IPS-15b (cell line): ENCODE measurements around the gene CAMK2A.

ENCODE experiments used
- H3K27me3 ChIP-seq: one replicate; pipeline ENCODE4 v1.6.1; 2013; ENCODE audit warnings: low read length; ENCODE audit not compliant: control insufficient read depth, insufficient read depth
- H3K36me3 ChIP-seq: one replicate; pipeline ENCODE4 v1.6.1; 2013; ENCODE audit warnings: low read length; ENCODE audit not compliant: control insufficient read depth, insufficient read depth
- H3K4me1 ChIP-seq: one replicate; pipeline ENCODE4 v1.6.1; 2013; ENCODE audit warnings: mild to moderate bottlenecking, low read length; ENCODE audit not compliant: control insufficient read depth, insufficient read depth
- H3K4me3 ChIP-seq: one replicate; pipeline ENCODE4 v1.5.1; 2013; ENCODE audit warnings: low read depth, low read length
- H3K9ac ChIP-seq: one replicate; pipeline ENCODE4 v1.6.1; 2013; ENCODE audit warnings: low read depth, mild to moderate bottlenecking, low read length
- H3K9me3 ChIP-seq: one replicate; pipeline ENCODE4 v1.6.1; 2013; ENCODE audit warnings: mild to moderate bottlenecking, low read length; ENCODE audit not compliant: control insufficient read depth, insufficient read depth

Gene CAMK2A

GRCh38 chr5:150284311-150284710, 5.3 kb downstream of the CAMK2A start:
- H3K9me3 ChIP-seq, result no peaks in the 10 kb centered on the region
- no peak overlapping the region for H3K4me3 ChIP-seq
- H3K27me3 ChIP-seq, result no peaks in the 10 kb centered on the region
- H3K4me1 ChIP-seq, result no peaks in the 10 kb centered on the region
- H3K9ac ChIP-seq, result no peak overlapping the region
- H3K36me3 ChIP-seq, result no peaks in the 10 kb centered on the region

GRCh38 chr5:150283904-150284303, 5.7 kb downstream of the CAMK2A start:
- Histone ChIP-seq H3K9me3 (no peaks in the 10 kb centered on the region), H3K27me3 (no peaks in the 10 kb centered on the region), H3K9ac (no peak overlapping the region), H3K4me3 (no peak overlapping the region), H3K36me3 (no peaks in the 10 kb centered on the region), H3K4me1 (no peaks in the 10 kb centered on the region)

DNA sequence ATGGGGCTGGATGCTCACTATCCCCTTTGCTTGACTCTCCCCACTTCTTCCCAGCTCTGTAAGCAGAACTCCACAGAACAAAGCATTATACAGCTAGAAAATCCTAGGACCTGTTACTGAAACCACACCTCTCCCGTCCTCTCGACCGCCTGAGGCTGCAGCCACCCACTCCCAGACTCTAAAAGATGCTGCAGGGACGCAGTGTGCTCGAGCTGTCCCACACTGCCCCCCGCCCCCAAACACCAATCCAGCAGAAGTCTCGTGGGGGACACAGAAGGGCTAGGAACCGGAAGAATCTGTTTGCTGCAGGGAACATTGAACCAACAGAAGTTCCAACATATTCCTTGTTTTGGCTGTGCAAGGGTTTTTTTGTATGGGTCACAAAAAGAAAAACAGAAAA, 7.6 kb downstream of the CAMK2A start:
- Histone ChIP-seq H3K9me3 (no peaks in the 10 kb centered on the region), H3K36me3 (no peaks in the 10 kb centered on the region), H3K9ac (no peak overlapping the region), H3K4me1 (no peaks in the 10 kb centered on the region), H3K27me3 (no peaks in the 10 kb centered on the region), H3K4me3 (no peak overlapping the region)

- Histone ChIP-seq H3K36me3 (no peaks in the 10 kb centered on the region), H3K9me3 (no peaks in the 10 kb centered on the region), H3K4me1 (no peaks in the 10 kb centered on the region), H3K27me3 (no peaks in the 10 kb centered on the region), H3K9ac (no peak overlapping the region), H3K4me3 (no peak overlapping the region)
Observed at GRCh38 chr5:150279330-150280020, 10.1 kb downstream of the CAMK2A start.

- H3K4me3 ChIP-seq, result no peak overlapping the region
- H3K36me3 ChIP-seq, result no peaks in the 10 kb centered on the region
- H3K9me3 ChIP-seq, result no peaks in the 10 kb centered on the region
- no peaks in the 10 kb centered on the region for H3K4me1 ChIP-seq
- H3K9ac ChIP-seq, result no peak overlapping the region
- H3K27me3 ChIP-seq, result no peaks in the 10 kb centered on the region
Observed at GRCh38 chr5:150278916-150279315, 10.7 kb downstream of the CAMK2A start.

DNA sequence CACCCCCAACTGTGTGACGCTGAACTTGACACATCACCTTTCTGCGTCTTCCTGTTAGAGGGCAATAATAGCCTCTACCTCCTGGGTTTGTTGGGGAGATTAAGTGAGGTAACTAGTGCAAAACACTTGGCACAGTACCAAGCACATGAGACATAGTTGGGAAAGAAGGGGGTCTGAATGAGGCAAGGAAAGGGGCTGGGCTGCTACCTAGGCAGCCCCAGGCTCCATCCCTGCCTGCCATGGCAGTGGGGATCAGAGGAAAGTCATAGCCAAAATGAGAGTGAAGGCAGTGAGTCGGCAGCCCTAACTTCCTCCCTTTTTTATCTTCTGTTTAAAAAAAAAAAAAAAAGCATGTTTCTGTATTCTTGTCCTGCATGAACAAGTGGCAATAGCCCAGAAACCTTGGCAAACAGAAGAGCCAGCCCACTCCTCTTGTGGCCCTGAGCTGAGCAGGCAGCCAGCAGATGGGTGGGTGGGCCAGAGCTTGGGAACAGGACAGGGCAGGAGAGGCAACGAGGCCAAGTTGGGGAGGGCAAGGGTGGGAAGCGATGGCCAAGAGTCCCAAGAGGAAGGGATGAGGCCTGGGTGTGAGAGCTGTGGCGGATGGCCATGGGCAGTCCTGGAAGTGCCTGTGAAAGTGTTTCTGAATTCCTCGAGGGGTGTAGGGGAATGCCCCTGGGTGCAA, 11.4 kb downstream of the CAMK2A start:
- Histone ChIP-seq H3K36me3 (no peaks in the 10 kb centered on the region), H3K4me3 (no peak overlapping the region), H3K9me3 (no peaks in the 10 kb centered on the region), H3K27me3 (no peaks in the 10 kb centered on the region), H3K9ac (no peak overlapping the region), H3K4me1 (no peaks in the 10 kb centered on the region)

DNA sequence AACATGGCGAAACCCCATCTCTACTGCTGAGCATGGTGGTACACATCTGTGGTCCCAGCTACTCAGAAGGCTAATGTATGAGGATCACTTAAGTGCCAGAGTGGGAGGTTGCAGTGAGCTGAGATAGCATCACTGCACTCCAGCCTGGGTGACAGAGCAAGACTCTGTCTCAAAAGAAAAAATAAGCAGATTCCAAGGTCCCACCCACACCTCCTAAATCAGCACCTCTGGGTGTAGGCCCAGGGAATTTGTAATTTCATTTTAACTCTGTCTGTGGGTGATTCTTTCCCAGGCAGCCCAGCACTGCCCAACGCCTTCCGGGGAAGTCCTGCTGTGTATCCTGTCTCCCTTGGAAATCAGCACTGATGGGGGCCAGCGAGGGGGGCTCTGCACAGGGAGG, 12.5 kb downstream of the CAMK2A start:
- Histone ChIP-seq H3K36me3 (no peaks in the 10 kb centered on the region), H3K9ac (no peak overlapping the region), H3K9me3 (no peaks in the 10 kb centered on the region), H3K4me1 (no peaks in the 10 kb centered on the region), H3K27me3 (no peaks in the 10 kb centered on the region), H3K4me3 (no peak overlapping the region)

DNA sequence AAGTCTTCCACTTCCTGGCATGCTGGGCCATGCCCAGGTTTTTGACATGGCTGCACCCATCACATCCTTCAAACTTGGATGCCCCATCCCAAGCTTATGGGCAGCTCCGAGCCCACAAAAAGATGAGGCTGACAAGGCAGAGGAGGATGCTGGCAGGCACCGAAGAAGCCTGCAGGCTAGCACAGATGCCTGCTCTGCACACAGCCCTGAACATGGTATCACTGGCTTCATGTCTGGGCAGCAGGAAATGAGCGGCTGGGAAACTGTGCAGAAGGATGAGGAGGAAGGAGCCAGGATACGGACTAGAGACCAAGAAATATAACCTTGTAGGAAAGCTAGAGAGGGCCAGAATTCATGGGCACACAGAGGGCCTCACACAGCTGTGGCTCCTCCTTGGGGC, 14.8 kb downstream of the CAMK2A start:
- H3K36me3 ChIP-seq, result no peaks in the 10 kb centered on the region
- H3K9ac ChIP-seq, result no peak overlapping the region
- H3K4me1 ChIP-seq, result peaks cover 4% of the 10 kb centered on the region
- no peaks in the 10 kb centered on the region for H3K9me3 ChIP-seq
- no peak overlapping the region for H3K4me3 ChIP-seq
- no peaks in the 10 kb centered on the region for H3K27me3 ChIP-seq

DNA sequence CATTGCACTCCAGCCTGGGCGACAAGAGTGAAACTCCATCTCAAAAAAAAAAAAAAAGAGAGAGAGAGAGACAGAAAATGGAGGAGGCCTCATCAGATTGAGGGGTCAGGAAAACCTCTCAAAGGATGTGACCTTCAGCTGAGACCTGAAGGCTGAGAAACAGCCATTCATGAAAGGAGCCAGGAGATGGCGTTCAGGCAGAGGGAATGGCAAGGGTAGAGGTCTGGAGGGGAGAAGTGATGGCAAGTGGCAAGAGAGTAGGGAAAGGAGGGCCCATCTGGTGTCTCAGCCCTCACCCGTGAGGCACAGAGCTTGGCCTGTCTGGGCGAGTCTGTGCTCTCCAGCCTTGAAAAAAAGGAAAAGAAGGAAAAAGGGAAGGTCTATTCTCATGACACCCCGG, 17.0 kb downstream of the CAMK2A start:
- Histone ChIP-seq H3K36me3 (no peaks in the 10 kb centered on the region), H3K4me1 (peaks cover 4% of the 10 kb centered on the region), H3K4me3 (no peak overlapping the region), H3K9me3 (no peaks in the 10 kb centered on the region), H3K9ac (no peak overlapping the region), H3K27me3 (no peaks in the 10 kb centered on the region)

DNA sequence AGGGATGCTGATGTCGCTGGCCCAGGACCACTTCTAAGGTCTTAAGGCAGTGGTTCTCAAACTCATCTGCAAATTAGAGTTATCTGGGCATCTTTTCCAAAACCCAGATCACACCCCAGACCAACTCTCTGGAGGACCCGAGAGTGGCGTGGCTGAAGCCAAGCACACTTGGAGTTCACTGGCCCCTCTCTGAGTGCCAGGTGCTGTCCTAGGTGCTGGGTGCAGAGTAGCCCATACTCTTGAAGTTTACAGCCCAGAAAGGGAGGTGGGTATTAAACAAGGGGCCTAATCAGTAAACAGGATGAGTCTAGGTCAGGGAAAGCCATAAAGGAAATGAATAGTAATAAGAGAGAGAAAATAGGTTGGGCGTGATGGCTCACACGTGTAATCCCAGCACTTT, 17.6 kb downstream of the CAMK2A start:
- no peaks in the 10 kb centered on the region for H3K9me3 ChIP-seq
- no peak overlapping the region for H3K9ac ChIP-seq
- H3K36me3 ChIP-seq, result no peaks in the 10 kb centered on the region
- H3K27me3 ChIP-seq, result no peaks in the 10 kb centered on the region
- H3K4me1 ChIP-seq, result peaks cover 4% of the 10 kb centered on the region
- H3K4me3 ChIP-seq, result no peak overlapping the region

DNA sequence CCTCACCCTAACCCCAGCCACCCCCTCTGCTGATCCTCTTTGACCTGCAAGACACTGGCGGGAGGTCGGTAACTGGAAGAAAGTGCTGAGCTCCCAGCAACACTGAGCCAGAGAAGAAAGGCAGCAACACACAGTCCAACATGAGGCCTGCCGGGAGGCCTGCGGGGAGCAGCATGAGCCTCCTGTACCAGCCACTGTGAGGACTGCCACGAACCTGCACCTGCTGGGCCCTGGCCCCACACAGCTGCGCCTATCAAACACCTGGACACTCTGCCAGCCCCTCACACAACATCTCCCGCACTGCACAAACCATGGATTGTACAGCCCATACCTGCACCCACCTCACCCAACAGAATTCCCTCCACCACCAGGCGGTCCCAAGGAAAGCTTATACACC, 18.3 kb downstream of the CAMK2A start:
- Histone ChIP-seq H3K36me3 (no peaks in the 10 kb centered on the region), H3K4me3 (no peak overlapping the region), H3K9me3 (no peaks in the 10 kb centered on the region), H3K4me1 (peaks cover 4% of the 10 kb centered on the region), H3K9ac (no peak overlapping the region), H3K27me3 (no peaks in the 10 kb centered on the region)

DNA sequence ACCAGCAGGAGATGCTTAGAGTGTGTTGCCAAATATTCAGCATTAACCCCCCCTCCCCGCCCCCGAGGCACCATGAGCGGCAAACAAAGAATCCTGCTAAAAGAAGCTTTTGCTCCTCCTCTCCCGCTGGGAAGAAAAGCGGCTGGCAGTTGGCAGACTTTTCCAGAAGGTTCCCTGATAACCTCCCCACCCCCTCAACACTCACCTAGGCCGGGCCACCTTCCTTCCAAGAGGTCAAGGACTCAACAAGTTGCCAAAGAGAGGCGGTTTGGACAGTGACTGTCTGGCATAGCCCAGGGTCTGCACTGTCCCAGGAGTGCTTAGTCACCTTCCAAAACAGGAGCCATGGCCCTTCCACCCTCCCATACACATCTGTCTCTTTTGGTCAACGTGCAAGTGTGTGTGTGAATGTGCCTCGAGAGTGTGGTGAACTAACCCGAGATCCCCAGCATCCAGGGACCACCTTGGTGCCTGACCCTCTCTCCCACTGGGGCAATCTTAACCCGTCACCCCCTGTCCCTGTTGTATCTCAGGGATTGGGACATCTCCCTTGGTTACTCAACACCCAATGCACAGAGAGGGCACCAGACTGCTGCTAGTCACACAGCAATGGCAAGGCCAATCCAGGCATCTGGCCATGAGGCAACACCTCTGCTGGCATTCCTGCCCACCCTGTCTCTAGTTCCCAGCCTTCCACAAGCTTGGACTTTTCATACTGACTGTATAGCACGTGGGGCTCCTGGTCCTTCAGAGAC, 18.9 kb downstream of the CAMK2A start:
- Histone ChIP-seq H3K36me3 (no peaks in the 10 kb centered on the region), H3K9me3 (no peaks in the 10 kb centered on the region), H3K27me3 (no peaks in the 10 kb centered on the region), H3K4me3 (no peak overlapping the region), H3K4me1 (peaks cover 4% of the 10 kb centered on the region), H3K9ac (no peak overlapping the region)
